GM12892 (cell line): ENCODE measurements around the gene HMCN1.

ENCODE experiments used
- POLR2AphosphoS5 ChIP-seq: IDR thresholded peaks from 2 replicates; pipeline ENCODE4 v1.6.1; 2011; ENCODE audit warnings: low read depth, low read length, control low read depth
- TAF1 ChIP-seq: IDR thresholded peaks from 2 replicates; pipeline ENCODE4 v1.6.1; 2011; ENCODE audit warnings: low read depth, mild to moderate bottlenecking, control low read depth, low read length, borderline replicate concordance

DNA sequence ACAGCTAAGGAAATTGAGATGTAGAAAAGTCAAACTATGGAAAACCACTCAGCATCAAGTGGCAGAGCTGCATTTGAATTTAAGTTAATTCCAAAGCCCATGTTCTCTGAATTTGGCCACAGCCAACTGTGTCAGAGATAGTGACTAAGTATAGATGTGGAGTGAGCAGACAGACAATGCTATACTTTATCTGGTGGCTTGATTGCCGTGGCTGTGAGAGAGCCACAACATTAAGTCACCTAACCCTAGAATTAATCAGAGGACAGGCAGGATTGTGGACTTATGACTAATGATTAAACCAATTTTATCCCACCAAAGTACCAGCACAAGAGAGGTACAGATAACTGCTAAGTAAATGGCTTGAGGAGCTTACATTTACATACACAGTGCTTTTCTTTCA is 431.1 kb downstream of the HMCN1 start:
- TF ChIP-seq TAF1 (no peak), POLR2AphosphoS5 (no peak)
